GM19238 (cell line): Measurements from ENCODE around the gene CCL14.
"Not testable (repeated sequence)": the region's sequence is repeated elsewhere in the genome, so short reads cannot be mapped to it uniquely, and the experiment has no call there.

Experiments used
- DNase-seq: peaks from one replicate; pipeline ENCODE4 v3.0.0; 2011; ENCODE audit warnings: low spot score; ENCODE audit not compliant: insufficient read length

The CCL14 gene

DNA sequence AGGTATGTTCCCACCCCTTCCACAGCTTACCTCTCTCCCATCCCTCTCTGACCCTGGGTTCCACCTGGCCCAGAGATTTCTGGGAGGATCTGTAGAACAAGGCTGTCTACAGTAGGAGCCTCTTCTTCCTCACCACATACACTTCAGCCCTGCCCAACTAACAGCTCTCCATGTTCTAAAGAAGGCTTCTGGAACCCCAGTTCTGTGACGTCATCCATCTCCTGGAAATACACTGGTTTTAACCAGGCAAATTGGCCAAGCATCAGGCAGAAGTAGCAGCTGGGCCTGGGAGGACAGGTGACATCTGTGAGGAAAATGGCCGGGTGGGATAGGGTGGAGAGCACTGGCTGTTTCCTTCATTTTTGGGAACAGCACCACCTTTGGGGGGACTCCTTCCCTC, 43.0 kb downstream of the CCL14 start, which contains the start of gene LYZL6:
Gene LYZL6 (minus strand): TSS at position 177 of the 400 bp plus-strand sequence. CDS start 4,357 bp downstream, outside the sequence.
- DNase-seq = no peak

DNA sequence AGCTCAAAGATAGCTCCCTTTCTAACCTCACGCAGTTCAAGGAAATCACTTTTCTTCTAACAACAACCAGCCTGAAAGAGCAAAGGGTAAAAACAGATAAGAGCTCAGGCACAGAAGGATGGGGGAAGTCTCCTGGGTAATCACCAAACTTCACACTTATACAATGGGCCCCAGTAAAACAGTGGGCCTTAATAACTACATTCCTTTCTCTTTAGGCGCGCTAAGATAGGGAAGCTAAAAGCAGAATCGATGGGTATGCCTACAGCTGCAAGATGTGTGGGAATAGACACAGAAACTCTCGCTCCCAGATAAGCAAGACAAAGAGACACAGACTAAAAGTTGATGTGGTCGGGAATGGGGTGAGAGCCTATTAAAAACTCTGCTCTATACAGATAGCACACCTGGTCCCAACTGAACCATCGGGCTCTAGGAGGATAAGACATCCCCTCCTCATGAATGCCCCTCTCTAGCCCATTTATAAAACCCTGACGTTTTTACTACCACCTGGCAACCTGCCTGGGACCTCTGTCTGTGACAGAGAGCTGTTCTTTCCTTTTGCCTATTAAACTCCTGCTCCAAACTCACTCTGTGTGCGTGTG, 43.8 kb downstream of the CCL14 start:
- DNase-seq = no peak

DNA sequence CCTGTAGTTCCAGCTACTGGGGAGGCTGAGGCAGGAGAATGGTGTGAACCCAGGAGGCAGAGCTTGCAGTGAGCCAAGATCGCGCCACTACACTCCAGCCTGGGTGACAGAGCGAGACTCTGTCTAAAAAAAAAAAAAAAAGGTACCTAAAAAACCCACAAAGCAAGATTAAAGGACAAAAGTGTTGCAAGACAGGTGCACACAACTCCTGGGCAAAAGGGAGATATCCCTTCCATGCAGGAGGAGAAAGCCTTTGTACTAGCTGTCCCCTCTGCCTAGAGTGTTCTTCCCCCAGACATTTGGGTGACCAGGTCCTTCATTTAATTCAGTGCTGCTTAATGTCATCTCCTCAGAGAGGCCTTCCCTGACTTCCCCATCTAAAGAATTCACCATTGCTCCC, 48.0 kb downstream of the CCL14 start:
- not testable (repeated sequence) for DNase-seq

DNA sequence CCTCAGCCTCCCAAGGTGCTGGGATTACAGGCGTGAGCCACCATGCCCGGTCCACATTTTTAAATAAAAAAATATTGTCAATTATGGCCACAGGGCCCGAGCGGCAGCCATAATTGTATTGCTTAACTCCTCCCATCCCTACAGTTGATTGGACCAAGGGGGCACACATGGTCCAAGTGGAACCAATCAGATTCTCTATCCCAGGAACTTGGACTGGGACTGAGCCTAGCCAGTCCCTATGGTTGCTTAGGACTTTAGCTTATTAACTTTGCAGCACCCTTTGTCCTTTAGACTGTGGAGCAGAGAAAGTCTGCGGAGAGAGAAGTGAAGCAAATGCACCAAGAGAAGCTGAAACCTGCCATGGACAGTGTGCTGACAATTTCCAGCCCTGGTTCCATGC, 50.5 kb downstream of the CCL14 start:
- no peak for DNase-seq

DNA sequence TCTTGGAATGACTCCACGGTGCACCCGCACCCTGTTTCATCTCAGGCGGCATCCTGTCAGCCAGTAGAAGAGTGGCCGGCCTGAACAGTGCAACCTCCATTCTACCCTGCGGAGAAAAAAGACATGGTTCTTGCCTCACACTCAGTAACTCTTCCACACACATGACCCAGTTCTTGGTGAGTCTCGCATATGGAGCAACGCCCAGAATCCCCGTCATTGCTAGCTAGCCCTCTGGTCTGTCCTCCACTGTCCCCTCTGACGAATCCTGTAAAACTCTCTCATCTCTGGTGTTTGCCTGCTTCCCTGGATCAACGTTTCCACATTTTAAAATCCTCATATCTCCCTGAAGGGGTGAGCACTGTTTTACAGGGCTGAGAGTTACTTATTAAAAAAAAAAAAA, 51.8 kb downstream of the CCL14 start:
- no peak for DNase-seq
